Mucosa of rectum (tissue), 2 donors: ENCODE results near the gene DCPS.
"Not testable (repeated sequence)": the region's sequence is repeated elsewhere in the genome, so short reads cannot be mapped to it uniquely, and the experiment has no call there.

Source experiments
- H3K27ac ChIP-seq, 2 donors: one replicate each; pipeline ENCODE4 v1.7.0; 2013; ENCODE audit warnings: inconsistent platforms in 2 of 2, low read depth in 2 of 2, low read length in 2 of 2
- H3K27me3 ChIP-seq, 2 donors: one replicate each; pipeline ENCODE4 v1.7.0; 2013; ENCODE audit warnings: low read length in 2 of 2; ENCODE audit not compliant: control insufficient read depth in 2 of 2, insufficient read depth in 2 of 2
- H3K36me3 ChIP-seq, 2 donors: one replicate each; pipeline ENCODE4 v1.7.0; 2013; ENCODE audit warnings: low read length in 2 of 2; ENCODE audit not compliant: control insufficient read depth in 2 of 2, insufficient read depth in 2 of 2
- H3K4me1 ChIP-seq, 2 donors: one replicate each; pipeline ENCODE4 v1.7.0; 2013; ENCODE audit warnings: low read length in 2 of 2, mild to moderate bottlenecking in 1 of 2; ENCODE audit not compliant: control insufficient read depth in 2 of 2, insufficient read depth in 2 of 2
- H3K4me3 ChIP-seq, 2 donors: one replicate each; pipeline ENCODE4 v1.7.0; 2013; ENCODE audit warnings: low read length in 2 of 2
- H3K9ac ChIP-seq, 2 donors: one replicate each; pipeline ENCODE4 v1.7.0; 2013; ENCODE audit warnings: low read length in 2 of 2, low read depth in 1 of 2, mild to moderate bottlenecking in 1 of 2
- H3K9me3 ChIP-seq, 2 donors: one replicate each; pipeline ENCODE4 v1.7.0; 2013; ENCODE audit warnings: low read length in 2 of 2; ENCODE audit not compliant: control insufficient read depth in 2 of 2
- donor health status: healthy.
- donor health status: Normal muscosa, but diverticular disease.

The DCPS gene

GRCh38 chr11:126390272-126390867 is 86.5 kb downstream of the DCPS start:
- H3K9ac ChIP-seq: no peak overlapping the region
- H3K27ac ChIP-seq: no peak overlapping the region
- H3K9me3 ChIP-seq: no peaks in the 10 kb centered on the region
- no peaks in the 10 kb centered on the region for H3K27me3 ChIP-seq
- H3K36me3 ChIP-seq: no peaks in the 10 kb centered on the region
- H3K4me1 ChIP-seq: peaks cover 15 to 29% of the 10 kb centered on the region in 2 donors
- no peak overlapping the region for H3K4me3 ChIP-seq

- no peaks in the 10 kb centered on the region for H3K36me3 ChIP-seq
- peak overlapping the region in 1 of 2 donors; percentile 32 for H3K27ac ChIP-seq
- no peak overlapping the region for H3K9ac ChIP-seq
- peaks cover 11 to 19% of the 10 kb centered on the region in 2 donors for H3K4me1 ChIP-seq
- no peaks in the 10 kb centered on the region for H3K27me3 ChIP-seq
- H3K4me3 ChIP-seq: no peak overlapping the region
- no peaks in the 10 kb centered on the region for H3K9me3 ChIP-seq
Measured at GRCh38 chr11:126391286-126391954, 87.6 kb downstream of the DCPS start.

- Histone ChIP-seq H3K9me3 (no peaks in the 10 kb centered on the region), H3K27ac (no peak overlapping the region), H3K27me3 (no peaks in the 10 kb centered on the region), H3K36me3 (no peaks in the 10 kb centered on the region), H3K4me1 (peaks cover 9 to 13% of the 10 kb centered on the region in 2 donors), H3K4me3 (no peak overlapping the region), H3K9ac (no peak overlapping the region)
Measured at GRCh38 chr11:126391970-126392632, 88.2 kb downstream of the DCPS start.

- Histone ChIP-seq H3K27me3 (no peaks in the 10 kb centered on the region), H3K27ac (no peak overlapping the region), H3K4me3 (no peak overlapping the region), H3K9ac (no peak overlapping the region), H3K36me3 (no peaks in the 10 kb centered on the region), H3K4me1 (peaks cover 9 to 13% of the 10 kb centered on the region in 2 donors), H3K9me3 (no peaks in the 10 kb centered on the region)
Measured at GRCh38 chr11:126392633-126393013, 88.8 kb downstream of the DCPS start.

- H3K36me3 ChIP-seq: no peaks in the 10 kb centered on the region
- H3K27ac ChIP-seq: no peak overlapping the region
- H3K9ac ChIP-seq: no peak overlapping the region
Measured at GRCh38 chr11:126393143-126393542, 89.3 kb downstream of the DCPS start.

GRCh38 chr11:126394036-126394435 is 90.2 kb downstream of the DCPS start:
- Histone ChIP-seq H3K27me3 (no peaks in the 10 kb centered on the region), H3K9ac (no peak overlapping the region), H3K36me3 (no peaks in the 10 kb centered on the region), H3K4me1 (peaks cover 9 to 13% of the 10 kb centered on the region in 2 donors), H3K9me3 (no peaks in the 10 kb centered on the region), H3K4me3 (no peak overlapping the region), H3K27ac (no peak overlapping the region)

More at GRCh38 chr11:126393143-126393542, 89.3 kb downstream of the DCPS start:
- peaks cover 9 to 13% of the 10 kb centered on the region in 2 donors for H3K4me1 ChIP-seq
- no peaks in the 10 kb centered on the region for H3K9me3 ChIP-seq
- no peak overlapping the region for H3K4me3 ChIP-seq
- H3K27me3 ChIP-seq: no peaks in the 10 kb centered on the region

- peaks cover 9 to 13% of the 10 kb centered on the region in 2 donors for H3K4me1 ChIP-seq
- not testable (repeated sequence) for H3K9ac ChIP-seq, H3K36me3 ChIP-seq, H3K4me3 ChIP-seq, H3K27ac ChIP-seq, H3K27me3 ChIP-seq, H3K9me3 ChIP-seq
Measured at GRCh38 chr11:126394634-126395072, 90.8 kb downstream of the DCPS start.
